Natural killer cell (primary cell): ENCODE measurements around the gene TEP1. TPM values are rescaled to one million over a fixed set of nuclear protein-coding genes. Genes with fewer than 3 reads are reported as not detected.

Source experiments
- ATAC-seq, 3 donors: fragments of 150-1000 bp in 2 of 3; fragments of 200-7000 bp in 1 of 3; cut with Tn5 transposase; 1 replicate in 1 of 3; 2 replicates in 2 of 3; pipeline ENCODE4 v1.10.0; 2021; ENCODE audit warnings: mild to moderate bottlenecking in 2 of 3, moderate library complexity in 2 of 3
- DNase-seq, 2 donors: peaks; one replicate each; pipeline versions ENCODE4 v3.0.0 to v3.0.0-alpha.2; 2013 to 2021; ENCODE audit warnings: mixed read lengths in 1 of 2
- H3K27ac ChIP-seq: one replicate; pipeline ENCODE4 v1.5.1; 2013; ENCODE audit warnings: mild to moderate bottlenecking, low read length
- H3K27me3 ChIP-seq: one replicate; pipeline ENCODE4 v1.6.1; 2013; ENCODE audit warnings: low read length; ENCODE audit not compliant: control insufficient read depth, insufficient read depth
- H3K36me3 ChIP-seq: one replicate; pipeline ENCODE4 v1.6.1; 2013; ENCODE audit warnings: low read length; ENCODE audit not compliant: control insufficient read depth, insufficient read depth
- H3K4me1 ChIP-seq: one replicate; pipeline ENCODE4 v1.6.1; 2013; ENCODE audit warnings: low read length; ENCODE audit not compliant: control insufficient read depth, insufficient read depth
- H3K4me3 ChIP-seq: one replicate; pipeline ENCODE4 v1.5.1; 2013; ENCODE audit warnings: low read length
- H3K9me3 ChIP-seq: one replicate; pipeline ENCODE4 v1.6.1; 2013; ENCODE audit warnings: low read length; ENCODE audit not compliant: control insufficient read depth, insufficient read depth
- H3K27ac Mint-ChIP-seq, 2 donors: one replicate each; pipeline ENCODE4 v1.8.0; 2022; ENCODE audit warnings: mild to moderate bottlenecking in 2 of 2, mixed read lengths in 2 of 2, moderate library complexity in 1 of 2
- H3K27me3 Mint-ChIP-seq, 2 donors: one replicate each; pipeline ENCODE4 v1.8.0; 2022; ENCODE audit warnings: low read depth in 2 of 2, mixed read lengths in 2 of 2
- H3K36me3 Mint-ChIP-seq: one replicate; pipeline ENCODE4 v1.8.0; 2022; ENCODE audit warnings: mixed read lengths
- H3K4me1 Mint-ChIP-seq, 2 donors: one replicate each; pipeline ENCODE4 v1.8.0; 2022; ENCODE audit warnings: mixed read lengths in 2 of 2
- H3K4me3 Mint-ChIP-seq: one replicate; pipeline ENCODE4 v1.8.0; 2022; ENCODE audit warnings: mild to moderate bottlenecking, moderate library complexity, mixed read lengths
- H3K9me3 Mint-ChIP-seq, 2 donors: one replicate each; pipeline ENCODE4 v1.8.0; 2022; ENCODE audit warnings: mixed read lengths in 2 of 2
- CTCF ChIP-seq: fragments of 200-600 bp; IDR thresholded peaks from one replicate; pipeline ENCODE4 v1.8.0; 2022; ENCODE audit warnings: antibody characterized with exemption
- whole genome bisulfite sequencing: methylation state at CpG from one replicate; pipeline ENCODE4 v1.1.7; 2013; ENCODE audit warnings: missing lambda C conversion rate; ENCODE audit not compliant: insufficient coverage; 5-methylcytosine and 5-hydroxymethylcytosine counted together
- intact Hi-C: fragments of 100-400 bp; cut with micrococcal nuclease; formaldehyde crosslinking; loops from one replicate; pipeline ENCODE4 v1.14.2; 2022
- total RNA-seq, 4 donors: library from RNA; stranded (reverse); fragments of 120-200 nt in 1 of 4; gene quantifications; one replicate each; pipeline versions ENCODE4 v1.2.3 to v1.2.4, GENCODE V29; 2013 to 2022

The TEP1 gene
- total RNA-seq, 3 donors from 2014 or later (not counting 1 experiment from before 2014, with no cell fraction given), result 76.3 to 83.2 (median 80.8) TPM

- Mint-ChIP-seq H3K4me1 (peaks cover 8 to 9% of the 10 kb centered on the region in 2 donors), H3K27me3 (no peaks in the 10 kb centered on the region), H3K4me3 (no peak overlapping the region), H3K9me3 (no peaks in the 10 kb centered on the region), H3K36me3 (no peaks in the 10 kb centered on the region), H3K27ac (no peak overlapping the region)
- intact Hi-C loops, result no loop called here
- H3K9me3 ChIP-seq, result no peaks in the 10 kb centered on the region
- TF ChIP-seq CTCF, result no peak
- DNase-seq, result no peak
- no peak overlapping the region for H3K4me3 ChIP-seq
- no peak overlapping the region for H3K27ac ChIP-seq
- ATAC-seq, result no peak
- H3K27me3 ChIP-seq, result no peaks in the 10 kb centered on the region
- H3K36me3 ChIP-seq, result no peaks in the 10 kb centered on the region
- H3K4me1 ChIP-seq, result peaks cover 28% of the 10 kb centered on the region
- 89% methylated on average over 5 of the region's 7 CpGs for whole genome bisulfite sequencing
Measured at GRCh38 chr14:20438664-20439063, 25.4 kb upstream of the TEP1 start.

- no peak overlapping the region for H3K4me3 ChIP-seq
- Mint-ChIP-seq H3K4me3 (no peak overlapping the region), H3K4me1 (peaks cover 8 to 9% of the 10 kb centered on the region in 2 donors), H3K36me3 (no peaks in the 10 kb centered on the region), H3K9me3 (no peaks in the 10 kb centered on the region), H3K27me3 (no peaks in the 10 kb centered on the region), H3K27ac (no peak overlapping the region)
- H3K27me3 ChIP-seq, result no peaks in the 10 kb centered on the region
- H3K36me3 ChIP-seq, result no peaks in the 10 kb centered on the region
- ATAC-seq (no peak), DNase-seq (no peak)
- 97% methylated on average over 4 of the region's 4 CpGs for WGBS
- intact Hi-C loops, result no loop called here
- no peaks in the 10 kb centered on the region for H3K9me3 ChIP-seq
- H3K4me1 ChIP-seq, result peaks cover 27% of the 10 kb centered on the region
- H3K27ac ChIP-seq, result no peak overlapping the region
- no peak for TF ChIP-seq CTCF
Measured at GRCh38 chr14:20436363-20436755, 23.1 kb upstream of the TEP1 start.

GRCh38 chr14:20435582-20436362, 22.5 kb upstream of the TEP1 start, which contains the start of gene KLHL33:
KLHL33 (minus strand) TSS chr14:20436166; CDS start chr14:20435811, 355 bp downstream.
- ATAC-seq, result no peak
- H3K36me3 Mint-ChIP-seq, result no peaks in the 10 kb centered on the region

More at GRCh38 chr14:20435582-20436362, 22.5 kb upstream of the TEP1 start, which contains the start of gene KLHL33:
- no peak for TF ChIP-seq CTCF
- H3K9me3 Mint-ChIP-seq, result no peaks in the 10 kb centered on the region
- 92% methylated on average over 17 of the region's 17 CpGs for WGBS
- Histone ChIP-seq H3K4me1 (peaks cover 21% of the 10 kb centered on the region), H3K9me3 (no peaks in the 10 kb centered on the region), H3K27me3 (no peaks in the 10 kb centered on the region), H3K4me3 (no peak within 1 kb of the TSS), H3K27ac (no peak within 1 kb of the TSS), H3K36me3 (no peaks in the 10 kb centered on the region)
- intact Hi-C loops, result no loop called here
- H3K4me1 Mint-ChIP-seq, result peaks cover 4 to 5% of the 10 kb centered on the region in 2 donors
- DNase-seq, result no peak
- no peak within 1 kb of the TSS for H3K27ac Mint-ChIP-seq
- no peaks in the 10 kb centered on the region for H3K27me3 Mint-ChIP-seq
- H3K4me3 Mint-ChIP-seq, result no peak within 1 kb of the TSS
